ENCODE measurements around the gene ENO3. TPM values are rescaled to one million over a fixed set of nuclear protein-coding genes. Genes with fewer than 3 reads are reported as not detected.
"Not testable (repeated sequence)": the region's sequence is repeated elsewhere in the genome, so short reads cannot be mapped to it uniquely, and the experiment has no call there.

ENO3 gene
- total RNA-seq (2014; rRNA removed; shearing (Covaris generic)) = 1.7 and 4.7 TPM in 2 replicates

- DNase-seq (ENCODE audit: low spot score) = no peak
Observed at GRCh38 chr17:4950746-4951204, at the start of gene ENO3. Gene ENO3, plus strand, starts transcription at chr17:4951119. Its CDS starts 711 bp downstream, at chr17:4951830.

DNA sequence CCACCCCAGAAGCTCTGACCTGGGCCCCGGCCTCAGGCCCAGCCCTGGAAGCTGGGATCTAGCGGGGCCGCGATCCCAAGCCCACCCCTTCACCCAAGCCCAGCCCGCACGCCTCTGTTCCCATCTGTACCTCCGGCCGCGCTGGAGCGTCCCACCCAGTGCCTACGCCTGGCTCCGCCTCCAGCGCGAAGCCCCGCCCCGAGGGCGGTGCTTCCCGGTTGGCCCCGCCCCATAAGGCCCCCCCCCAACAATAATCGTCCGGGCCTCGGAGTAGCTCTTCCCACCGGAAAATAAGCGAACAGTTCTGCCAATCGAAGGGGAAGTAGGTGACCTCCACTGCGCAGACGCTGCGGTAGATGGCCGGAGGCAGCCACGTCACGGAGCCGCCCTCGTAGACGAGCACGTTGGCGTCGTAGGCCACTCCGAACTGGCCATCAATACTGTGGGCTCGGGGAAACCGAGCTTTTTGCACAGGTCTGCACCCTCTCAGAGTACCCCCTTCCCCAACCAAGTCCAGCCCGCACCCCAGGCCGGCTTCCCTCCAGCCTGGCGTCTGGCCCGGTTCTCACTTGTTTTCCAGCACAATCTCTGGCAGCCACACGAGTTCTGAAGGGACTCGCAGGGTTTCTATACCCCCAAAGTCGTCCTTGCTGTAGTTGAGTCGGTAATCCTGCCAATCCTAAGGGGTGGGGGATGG lies 49.1 kb upstream of the ENO3 start:
- no peak for DNase-seq (ENCODE audit: low spot score)

DNA sequence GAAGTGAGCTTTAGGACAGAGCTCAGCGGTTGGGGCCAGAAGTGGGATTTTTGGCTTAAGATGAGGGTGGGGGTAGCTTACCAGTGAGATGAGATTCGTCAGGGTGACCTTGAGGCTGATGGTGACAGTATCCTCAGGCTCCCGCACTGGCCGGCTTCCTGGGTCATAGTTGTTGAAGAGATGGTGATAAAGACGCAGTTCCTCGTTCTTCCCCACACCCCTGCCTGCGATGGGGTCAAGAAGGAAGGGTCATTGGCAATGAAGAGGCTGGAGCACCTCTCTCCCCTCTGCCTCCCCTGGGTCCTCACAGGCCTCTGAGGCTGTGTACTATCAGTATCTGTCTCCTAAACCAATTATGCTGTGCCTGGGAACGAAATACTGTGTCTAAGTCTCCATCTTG lies 48.4 kb upstream of the ENO3 start:
- no peak for DNase-seq (ENCODE audit: low spot score)

DNA sequence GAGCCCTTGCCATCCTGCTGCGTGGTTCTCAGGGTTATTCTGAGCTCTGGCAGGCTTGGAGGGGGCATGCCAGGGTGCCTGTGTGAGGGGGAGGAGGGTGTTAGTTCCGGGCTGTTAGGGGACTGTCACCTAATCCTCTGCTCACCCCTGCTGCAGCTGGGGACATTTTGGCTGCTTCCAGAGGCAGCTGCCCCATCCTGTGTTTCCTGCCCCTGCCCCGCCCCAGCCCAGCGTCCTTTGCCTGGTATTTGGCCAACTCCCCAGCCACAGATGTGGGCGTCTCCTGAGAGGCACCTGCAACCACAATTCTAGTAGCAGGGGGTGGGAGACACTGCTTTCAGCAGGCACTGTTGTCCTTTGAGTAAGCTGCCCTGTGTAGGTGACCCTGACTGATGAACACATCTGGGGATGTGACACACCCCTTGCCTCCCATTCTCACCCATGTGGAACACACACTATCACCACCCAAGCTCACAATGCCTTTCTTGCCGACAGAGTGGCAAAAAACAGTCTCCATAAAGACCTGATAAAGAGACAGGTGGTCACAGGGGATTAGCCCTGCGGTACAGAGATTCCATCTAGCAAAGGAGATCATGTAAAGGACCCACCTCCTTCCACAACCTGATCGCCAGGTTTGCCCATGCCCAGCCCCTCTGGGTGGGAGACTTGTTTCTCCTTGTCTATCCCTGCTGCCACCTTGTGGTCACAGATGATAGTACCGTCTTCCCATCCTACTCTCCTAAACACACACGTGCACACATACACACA lies 47.7 kb upstream of the ENO3 start, which contains the start of gene CHRNE:
Gene CHRNE (minus strand): TSS at position 48 of the 768 bp plus-strand sequence. CDS start 35 bp downstream, at position 13.
- DNase-seq (ENCODE audit: low spot score) = peak; percentile 51

- not testable (repeated sequence) for DNase-seq (ENCODE audit: low spot score)
Observed at GRCh38 chr17:4906642-4907041, 44.3 kb upstream of the ENO3 start.

- DNase-seq (ENCODE audit: low spot score) = no peak
Observed at GRCh38 chr17:4908301-4908700, 42.6 kb upstream of the ENO3 start.

DNA sequence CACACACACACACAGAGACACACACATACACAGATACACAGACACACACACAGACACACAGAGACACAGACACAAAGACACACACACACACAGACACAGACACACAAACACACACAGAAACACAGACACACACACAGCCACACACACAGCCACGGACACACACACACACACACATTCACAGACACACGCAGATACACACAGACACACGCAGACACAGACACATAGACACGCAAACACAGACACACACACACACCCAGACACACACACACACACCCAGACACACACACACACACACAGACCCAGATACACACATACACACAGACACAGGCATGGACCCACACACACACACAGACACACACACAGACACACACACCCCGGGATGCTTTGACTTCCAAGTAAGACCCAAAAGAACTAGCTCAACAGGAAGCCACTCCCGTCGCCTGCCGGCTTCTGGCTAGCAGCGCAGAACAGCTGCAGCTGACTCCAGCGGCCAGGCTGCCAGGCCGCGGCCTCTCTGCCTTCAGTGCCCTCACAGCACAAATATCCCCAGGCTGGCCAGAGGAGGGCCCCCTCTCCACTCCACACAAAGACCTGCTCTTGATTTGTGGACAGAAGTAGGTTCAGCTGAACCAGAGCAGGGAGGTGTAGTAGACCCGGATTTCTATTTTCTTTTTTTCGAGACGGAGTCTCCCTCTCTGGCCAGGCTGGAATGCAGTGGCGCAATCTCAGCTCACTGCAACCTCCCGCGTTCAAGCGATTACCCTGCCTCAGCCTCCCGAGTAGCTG lies 42.0 kb upstream of the ENO3 start:
- DNase-seq (ENCODE audit: low spot score) = peak; percentile 68

GRCh38 chr17:4913994-4914393 lies 36.9 kb upstream of the ENO3 start:
- no peak for DNase-seq (ENCODE audit: low spot score)

DNA sequence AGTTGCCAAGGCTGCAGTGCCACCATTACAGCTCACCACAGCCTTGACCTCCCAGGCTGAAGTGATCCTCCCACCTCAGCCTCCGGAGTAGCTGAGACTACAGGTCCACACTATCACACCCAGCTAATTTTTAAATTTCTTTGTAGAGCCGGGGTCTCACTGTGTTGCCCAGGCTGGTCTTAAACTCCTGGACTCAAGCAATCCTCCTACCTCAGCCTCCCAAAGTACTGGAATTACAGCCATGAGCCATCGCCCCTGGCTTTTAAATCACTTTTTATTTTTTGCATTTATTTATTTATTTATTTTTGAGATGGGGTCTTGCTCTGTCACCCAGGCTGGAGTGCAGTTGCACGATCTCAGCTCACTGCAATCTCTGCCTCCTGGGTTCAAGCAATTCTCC lies 36.4 kb upstream of the ENO3 start:
- not testable (repeated sequence) for DNase-seq (ENCODE audit: low spot score)

DNA sequence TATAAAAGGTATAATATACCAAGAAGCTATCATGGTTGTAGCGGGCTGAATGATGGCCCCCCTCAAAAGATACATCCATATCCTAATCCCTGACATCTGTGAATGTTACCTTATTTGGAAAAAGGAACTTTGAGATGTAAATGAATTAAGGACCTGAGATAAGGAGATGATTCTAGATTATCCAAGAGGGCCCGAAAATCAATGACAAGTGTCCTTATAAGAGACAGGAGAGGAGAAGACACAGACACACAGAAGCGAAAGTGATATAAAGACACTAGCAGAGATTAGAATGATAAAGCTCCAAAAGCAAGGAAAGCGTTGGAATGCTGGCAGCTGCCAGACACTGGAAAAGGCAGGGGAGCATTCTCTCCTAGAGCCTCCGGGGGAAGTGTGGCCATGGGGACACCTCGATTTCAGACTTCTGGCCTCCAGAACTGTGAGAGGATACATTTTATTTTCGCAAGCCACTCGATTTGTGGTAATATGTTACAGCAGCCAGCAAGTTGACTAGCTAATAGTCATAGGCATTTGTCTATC lies 31.3 kb upstream of the ENO3 start:
- no peak for DNase-seq (ENCODE audit: low spot score)

GRCh38 chr17:4920351-4921048 lies 30.4 kb upstream of the ENO3 start:
- DNase-seq (ENCODE audit: low spot score) = no peak

DNA sequence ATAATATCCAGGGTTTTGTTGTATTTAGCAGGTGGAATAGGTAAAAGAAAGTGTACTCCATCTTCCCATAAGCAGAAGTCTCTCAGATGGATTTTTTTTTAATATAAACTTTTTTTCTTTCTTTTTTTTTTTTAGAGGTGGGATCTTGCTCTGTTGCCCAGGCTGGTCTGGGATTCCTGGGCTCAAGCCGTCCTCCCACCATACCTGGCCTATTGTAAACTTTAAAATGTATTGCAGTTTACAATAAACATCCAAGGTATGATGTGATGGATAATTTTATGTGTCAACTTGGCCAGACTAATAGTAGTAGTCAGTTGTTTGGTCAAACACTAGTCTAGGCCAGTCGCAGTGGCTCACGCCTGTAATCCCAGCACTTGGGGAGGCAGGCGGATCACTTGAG lies 29.6 kb upstream of the ENO3 start:
- no peak for DNase-seq (ENCODE audit: low spot score)

DNA sequence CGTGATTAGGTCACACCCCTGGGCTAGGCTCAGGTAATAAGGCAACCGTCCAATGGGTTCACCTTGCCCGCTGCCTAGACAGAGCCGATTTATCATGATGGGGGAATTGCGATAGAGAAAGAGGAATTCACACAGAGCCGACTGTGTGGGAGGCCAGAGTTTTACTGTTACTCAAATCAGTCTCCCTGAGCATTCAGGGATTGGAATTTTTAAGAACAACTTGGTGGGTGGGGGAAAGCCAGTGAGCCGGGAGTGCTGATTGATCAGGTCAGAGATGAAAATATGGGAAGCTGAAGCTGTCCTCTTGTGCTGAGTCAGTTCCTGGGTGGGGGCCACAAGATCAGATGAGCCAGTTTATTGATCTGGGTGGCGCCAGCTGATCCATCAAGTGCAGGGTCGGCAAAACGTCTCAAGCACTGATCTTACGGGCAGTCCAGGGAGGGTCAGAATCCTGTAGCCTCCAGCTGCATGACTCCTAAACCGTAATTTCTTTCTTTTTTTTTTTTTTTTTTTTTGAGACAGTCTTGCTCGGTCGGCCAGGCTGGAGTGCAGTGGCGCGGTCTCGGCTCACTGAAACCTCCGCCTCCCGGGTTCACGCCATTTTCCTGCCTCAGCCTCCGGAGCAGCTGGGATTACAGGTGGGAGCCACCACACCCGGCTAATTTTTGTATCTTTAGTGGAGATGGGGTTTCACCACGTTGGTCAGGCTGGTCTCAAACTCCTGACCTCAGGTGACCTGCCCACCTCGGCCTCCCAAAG lies 24.2 kb upstream of the ENO3 start:
- DNase-seq (ENCODE audit: low spot score) = not testable (repeated sequence)

DNA sequence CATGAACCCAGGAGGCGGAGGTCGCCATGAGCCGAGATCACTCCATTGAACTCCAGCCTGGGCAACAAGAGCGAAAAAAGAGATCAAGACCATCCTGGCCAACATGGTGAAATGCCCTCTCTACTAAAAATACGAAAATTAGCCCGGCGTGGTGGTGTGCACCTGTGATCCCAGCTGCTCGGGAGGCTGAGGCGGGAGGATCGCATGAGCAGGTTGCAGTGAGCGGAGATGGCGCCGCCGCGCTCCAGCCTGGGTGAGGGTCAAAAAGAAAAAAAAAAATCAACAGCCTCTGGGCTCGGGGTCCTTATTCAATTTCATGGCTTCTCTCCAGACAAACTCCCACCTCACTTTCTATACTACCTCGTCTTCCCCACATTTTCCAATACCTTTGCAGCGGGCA lies 22.0 kb upstream of the ENO3 start:
- DNase-seq (ENCODE audit: low spot score) = no peak

- DNase-seq (ENCODE audit: low spot score) = no peak
Observed at GRCh38 chr17:4931963-4932362, 19.0 kb upstream of the ENO3 start, which contains the start of gene GP1BA. Gene GP1BA, plus strand, starts transcription at chr17:4932277. Its CDS starts 328 bp downstream, at chr17:4932605.

GRCh38 chr17:4932756-4933155 lies 18.2 kb upstream of the ENO3 start:
- DNase-seq (ENCODE audit: low spot score) = no peak

DNA sequence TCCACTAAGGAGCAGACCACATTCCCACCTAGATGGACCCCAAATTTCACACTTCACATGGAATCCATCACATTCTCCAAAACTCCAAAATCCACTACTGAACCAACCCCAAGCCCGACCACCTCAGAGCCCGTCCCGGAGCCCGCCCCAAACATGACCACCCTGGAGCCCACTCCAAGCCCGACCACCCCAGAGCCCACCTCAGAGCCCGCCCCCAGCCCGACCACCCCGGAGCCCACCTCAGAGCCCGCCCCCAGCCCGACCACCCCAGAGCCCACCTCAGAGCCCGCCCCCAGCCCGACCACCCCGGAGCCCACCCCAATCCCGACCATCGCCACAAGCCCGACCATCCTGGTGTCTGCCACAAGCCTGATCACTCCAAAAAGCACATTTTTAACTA lies 17.3 kb upstream of the ENO3 start:
- DNase-seq (ENCODE audit: low spot score) = no peak

- peak; percentile 42 for DNase-seq (ENCODE audit: low spot score)
Observed at GRCh38 chr17:4934173-4934979, 16.5 kb upstream of the ENO3 start.

GRCh38 chr17:4935650-4936049 lies 15.3 kb upstream of the ENO3 start:
- DNase-seq (ENCODE audit: low spot score) = no peak

GRCh38 chr17:4936436-4936835 lies 14.5 kb upstream of the ENO3 start:
- no peak for DNase-seq (ENCODE audit: low spot score)
